Stimulated activated CD8-positive, alpha-beta memory T cell treated with anti-CD3 and anti-CD28 coated beads, Interleukin-4, amount 100 ng/mL, for 4 hours (primary cell): ENCODE measurements around the gene TMEM217.
A peak's percentile ranks its signal among the peaks of the same experiment; 100 is the strongest.
"Not testable (repeated sequence)": the region's sequence is repeated elsewhere in the genome, so short reads cannot be mapped to it uniquely, and the experiment has no call there.

Source experiments
- DNase-seq, 2 donors: peaks; one replicate each; pipeline ENCODE4 v3.0.0-alpha.2; 2020; ENCODE audit warnings: low read depth in 2 of 2, low spot score in 1 of 2

Gene TMEM217

GRCh38 chr6:37187321-37188022 is 70.5 kb downstream of the TMEM217 start:
- DNase-seq: no peak

- DNase-seq: not testable (repeated sequence)
Measured at GRCh38 chr6:37185949-37186720, 71.8 kb downstream of the TMEM217 start.

DNA sequence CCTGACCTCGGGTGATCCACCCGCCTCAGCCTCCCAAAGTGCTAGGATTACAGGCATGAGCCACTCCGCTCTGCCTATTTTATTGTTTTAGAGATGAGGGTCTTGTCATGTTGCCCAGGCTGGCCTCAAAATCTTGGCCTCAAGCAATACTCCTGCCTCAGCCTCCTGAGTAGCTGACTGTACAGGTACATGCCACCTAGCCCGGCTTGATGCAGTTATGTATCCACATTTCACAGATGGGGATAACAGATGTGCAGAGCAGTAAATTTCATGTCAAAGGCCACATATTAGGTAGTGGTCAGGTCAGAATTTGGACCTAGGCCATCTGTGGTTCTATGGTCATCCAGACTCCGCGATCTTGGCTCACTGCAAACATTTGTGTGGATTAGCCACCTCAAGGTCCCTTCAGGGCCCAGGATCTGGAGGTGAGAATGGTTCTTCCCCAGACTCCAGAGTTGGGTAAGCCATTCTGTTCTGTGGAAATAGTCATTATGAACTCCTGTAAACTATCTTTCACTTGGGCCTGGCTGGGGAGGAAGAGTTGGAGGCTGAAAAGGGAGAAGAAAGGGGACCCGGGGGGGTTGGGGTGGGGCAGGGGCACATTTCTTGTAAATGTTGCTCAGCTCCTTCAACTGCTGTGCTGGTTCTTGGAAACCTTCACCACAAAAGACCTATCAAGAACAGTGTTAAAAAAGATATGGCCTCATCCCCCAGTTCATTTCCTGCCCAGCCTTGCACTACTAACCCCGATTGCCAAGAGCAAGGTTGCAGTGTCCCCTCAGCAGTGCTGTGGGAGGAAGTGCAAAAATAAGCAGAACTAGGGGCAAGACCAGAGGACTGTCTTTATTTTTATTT is 75.0 kb downstream of the TMEM217 start:
- peak in 1 of 2 donors; percentile 50 for DNase-seq

- not testable (repeated sequence) for DNase-seq
Measured at GRCh38 chr6:37180610-37181009, 77.3 kb downstream of the TMEM217 start.

DNA sequence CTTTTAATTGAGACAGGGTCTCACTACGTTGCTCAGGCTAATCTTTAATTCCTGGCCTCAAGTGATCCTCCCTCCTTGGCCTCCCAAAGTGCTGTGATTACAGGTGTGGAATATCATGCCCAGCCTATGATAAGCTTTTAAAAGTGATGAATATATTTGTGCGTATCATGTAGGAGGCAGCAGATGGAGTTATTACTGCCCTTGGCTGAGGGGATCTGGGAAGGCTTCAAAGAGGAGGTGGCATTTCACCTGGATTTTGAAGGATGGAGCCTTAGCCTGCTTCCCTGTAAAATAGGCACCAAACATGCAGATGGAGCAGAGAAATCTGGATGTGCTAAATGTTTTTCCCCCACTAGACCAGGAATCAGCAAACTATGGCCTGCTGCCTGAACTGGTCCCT is 77.9 kb downstream of the TMEM217 start:
- no peak for DNase-seq

DNA sequence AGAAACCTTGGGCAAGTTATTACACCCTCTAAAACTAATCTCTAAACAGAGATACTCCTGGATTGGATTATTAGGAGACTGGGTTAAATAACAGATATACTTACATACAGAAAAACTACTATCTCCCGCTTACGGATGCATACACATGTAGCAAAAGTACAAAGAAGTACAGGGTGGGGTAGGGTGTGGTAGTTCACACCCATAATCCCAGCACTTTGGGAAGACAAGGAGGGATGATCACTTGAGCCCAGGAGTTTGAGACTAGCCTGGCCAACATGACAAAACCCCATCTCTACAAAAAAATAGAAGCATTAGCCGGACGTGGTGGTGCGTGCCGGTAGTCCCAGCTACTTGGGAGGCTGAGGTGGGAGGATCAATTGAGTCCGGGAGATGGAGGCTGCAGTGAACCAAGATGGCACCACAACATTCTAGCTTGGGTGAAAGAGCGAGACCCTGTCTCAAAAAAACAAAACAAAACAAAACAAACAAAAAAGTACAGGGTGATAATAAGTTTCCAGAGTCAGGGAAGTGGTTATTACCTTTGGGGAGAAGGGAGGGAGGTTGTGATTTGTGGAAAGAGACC is 79.9 kb downstream of the TMEM217 start:
- no peak for DNase-seq

DNA sequence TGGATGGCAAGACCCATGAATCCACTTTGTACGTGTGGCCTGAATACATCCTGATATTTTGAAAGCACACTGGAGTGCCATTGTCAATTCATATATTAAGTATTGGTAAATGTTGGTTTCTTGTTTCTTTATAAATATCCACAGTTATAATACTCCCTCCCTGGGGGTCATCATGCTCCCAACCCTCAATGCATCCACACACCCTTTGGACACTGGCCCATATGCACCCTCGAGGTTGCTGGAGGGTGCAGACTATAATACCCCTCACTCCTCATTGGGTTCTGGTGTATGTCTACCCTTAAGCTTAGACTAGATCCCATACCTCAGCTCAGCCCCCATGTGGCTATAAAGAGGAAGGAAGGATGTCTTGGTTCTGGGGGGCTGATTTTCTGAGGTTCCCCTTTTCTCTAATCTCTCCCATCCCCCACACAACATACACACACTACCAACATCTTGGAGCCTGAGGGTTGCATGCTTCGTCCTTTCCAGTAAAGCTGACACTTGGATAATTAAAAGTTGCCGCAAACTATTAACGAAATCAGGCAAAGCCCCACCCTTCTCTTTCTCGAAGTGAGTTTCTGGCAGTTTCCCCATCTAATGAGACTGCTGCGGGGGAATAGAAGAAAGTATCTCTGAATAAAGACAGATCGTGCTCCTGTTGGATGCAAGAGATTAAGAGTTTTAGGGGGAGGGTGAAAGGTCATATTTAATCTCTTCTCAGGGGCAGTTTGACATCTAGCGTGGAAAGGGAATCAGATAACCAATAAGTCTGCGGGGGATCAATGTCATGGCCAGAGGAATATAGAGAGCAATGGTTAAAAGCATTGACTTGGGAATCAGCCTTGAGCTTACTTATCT is 80.6 kb downstream of the TMEM217 start:
- no peak for DNase-seq

DNA sequence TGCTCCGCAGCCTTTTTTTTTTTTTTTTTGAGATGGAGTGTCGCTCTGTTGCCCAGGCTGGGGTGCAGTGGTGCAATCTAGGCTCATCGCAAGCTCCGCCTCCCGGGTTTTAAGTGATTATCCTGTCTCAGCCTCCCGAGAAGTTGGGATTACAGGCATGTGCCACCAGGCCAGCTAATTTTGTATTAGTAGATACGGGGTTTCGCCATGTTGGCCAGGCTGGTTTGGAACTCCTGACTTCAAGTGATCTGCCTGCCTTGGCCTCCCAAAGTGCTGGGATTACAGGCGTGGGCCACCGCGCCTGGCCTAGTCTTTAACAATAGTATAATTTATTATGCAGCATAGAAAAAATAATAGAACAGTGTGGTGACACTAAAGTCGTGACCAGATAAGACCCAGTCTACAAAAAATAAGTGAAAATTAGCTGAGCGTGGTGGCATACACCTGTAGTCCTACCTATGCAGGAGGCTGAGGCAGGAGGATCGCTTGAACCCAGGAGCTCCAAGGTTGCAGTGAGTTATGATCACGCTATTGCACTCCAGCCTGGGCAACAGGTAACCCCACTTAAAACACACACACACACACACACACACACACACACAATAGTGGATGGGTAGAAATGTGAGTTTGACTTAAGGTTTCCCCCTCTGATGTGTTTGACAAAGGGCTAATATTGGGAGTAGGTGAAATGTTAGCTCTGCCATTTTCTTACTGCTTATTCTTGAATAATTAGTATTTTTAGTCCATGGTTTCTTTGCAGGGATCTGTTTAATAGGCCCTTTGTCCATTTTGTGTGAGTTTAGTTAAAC is 81.5 kb downstream of the TMEM217 start:
- no peak for DNase-seq

- DNase-seq: no peak
Measured at GRCh38 chr6:37175332-37176267, 82.3 kb downstream of the TMEM217 start.

DNA sequence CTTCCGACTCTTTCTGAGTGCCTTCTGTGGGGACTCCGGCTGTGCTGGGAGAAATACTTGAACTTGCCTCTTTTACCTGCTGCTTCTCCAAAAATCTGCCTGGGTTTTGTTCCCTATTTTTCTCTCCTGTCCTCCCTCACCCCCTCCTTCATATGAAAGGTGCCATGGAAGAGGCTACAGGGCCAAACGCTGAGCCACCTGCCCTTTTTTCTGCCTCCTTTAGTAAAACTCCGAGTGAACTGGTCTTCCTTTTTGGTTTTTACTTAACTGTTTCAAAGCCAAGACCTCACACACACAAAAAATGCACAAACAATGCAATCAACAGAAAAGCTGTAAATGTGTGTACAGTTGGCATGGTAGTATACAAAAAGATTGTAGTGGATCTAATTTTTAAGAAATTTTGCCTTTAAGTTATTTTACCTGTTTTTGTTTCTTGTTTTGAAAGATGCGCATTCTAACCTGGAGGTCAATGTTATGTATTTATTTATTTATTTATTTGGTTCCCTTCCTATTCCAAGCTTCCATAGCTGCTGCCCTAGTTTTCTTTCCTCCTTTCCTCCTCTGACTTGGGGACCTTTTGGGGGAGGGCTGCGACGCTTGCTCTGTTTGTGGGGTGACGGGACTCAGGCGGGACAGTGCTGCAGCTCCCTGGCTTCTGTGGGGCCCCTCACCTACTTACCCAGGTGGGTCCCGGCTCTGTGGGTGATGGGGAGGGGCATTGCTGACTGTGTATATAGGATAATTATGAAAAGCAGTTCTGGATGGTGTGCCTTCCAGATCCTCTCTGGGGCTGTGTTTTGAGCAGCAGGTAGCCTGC is 83.2 kb downstream of the TMEM217 start:
- no peak for DNase-seq

DNA sequence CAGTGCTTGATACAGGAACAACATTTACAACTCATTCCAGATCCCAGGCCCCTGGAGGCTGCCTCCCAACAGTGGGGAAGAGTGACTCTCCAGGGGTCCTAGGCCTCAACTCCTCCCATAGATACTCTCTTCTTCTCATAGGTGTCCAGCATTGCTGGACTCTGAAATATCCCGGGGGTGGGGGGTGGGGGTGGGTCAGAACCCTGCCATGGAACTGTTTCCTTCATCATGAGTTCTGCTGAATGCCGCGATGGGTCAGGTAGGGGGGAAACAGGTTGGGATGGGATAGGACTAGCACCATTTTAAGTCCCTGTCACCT is 83.8 kb downstream of the TMEM217 start:
- DNase-seq: no peak

- DNase-seq: peak in 1 of 2 donors; percentile 38
Measured at GRCh38 chr6:37173493-37174195, 84.3 kb downstream of the TMEM217 start.

- no peak for DNase-seq
Measured at GRCh38 chr6:37172912-37173492, 84.9 kb downstream of the TMEM217 start.

GRCh38 chr6:37171970-37172812 is 85.8 kb downstream of the TMEM217 start:
- peak; percentile 82 for DNase-seq

- DNase-seq: no peak
Measured at GRCh38 chr6:37171201-37171969, 86.6 kb downstream of the TMEM217 start.
